OCI-LY3 (cell line): ENCODE measurements around the gene NDUFA8.

ENCODE experiments used
- EZH2phosphoT487 ChIP-seq: fragments of 200-600 bp; shearing (Covaris generic); IDR thresholded peaks from 2 replicates; pipeline ENCODE4 v1.6.1; 2018; ENCODE audit warnings: antibody characterized with exemption, mixed run types, low read depth
- TF ChIP-seq, protein P1 (sequence below): fragments of 200-600, 300-600 bp; sonication (generic); IDR thresholded peaks from 2 replicates; pipeline ENCODE4 v1.5.1; 2014; ENCODE audit warnings: antibody characterized with exemption, low read length, low read depth

DNA sequence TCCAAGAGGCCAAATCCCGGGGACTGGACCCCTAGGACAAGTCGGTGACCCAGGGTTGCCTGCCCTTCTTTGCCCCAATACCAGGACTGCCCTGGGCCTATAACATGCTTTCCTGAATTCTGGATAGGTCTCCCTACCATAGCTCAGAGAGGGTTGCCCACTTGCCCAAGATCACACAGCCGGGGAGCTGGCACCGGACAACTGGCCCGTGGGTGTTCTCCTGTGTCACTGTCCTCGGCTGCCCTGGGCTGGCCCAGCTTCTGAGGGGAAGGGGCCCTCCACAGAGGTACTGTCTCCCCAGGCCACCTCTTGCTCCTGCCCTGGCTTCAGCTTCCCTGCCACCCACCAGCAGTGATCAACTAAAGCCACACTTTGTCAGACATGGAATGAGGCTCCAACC, 37.6 kb downstream of the NDUFA8 start:
- TF ChIP-seq, protein P1, sequence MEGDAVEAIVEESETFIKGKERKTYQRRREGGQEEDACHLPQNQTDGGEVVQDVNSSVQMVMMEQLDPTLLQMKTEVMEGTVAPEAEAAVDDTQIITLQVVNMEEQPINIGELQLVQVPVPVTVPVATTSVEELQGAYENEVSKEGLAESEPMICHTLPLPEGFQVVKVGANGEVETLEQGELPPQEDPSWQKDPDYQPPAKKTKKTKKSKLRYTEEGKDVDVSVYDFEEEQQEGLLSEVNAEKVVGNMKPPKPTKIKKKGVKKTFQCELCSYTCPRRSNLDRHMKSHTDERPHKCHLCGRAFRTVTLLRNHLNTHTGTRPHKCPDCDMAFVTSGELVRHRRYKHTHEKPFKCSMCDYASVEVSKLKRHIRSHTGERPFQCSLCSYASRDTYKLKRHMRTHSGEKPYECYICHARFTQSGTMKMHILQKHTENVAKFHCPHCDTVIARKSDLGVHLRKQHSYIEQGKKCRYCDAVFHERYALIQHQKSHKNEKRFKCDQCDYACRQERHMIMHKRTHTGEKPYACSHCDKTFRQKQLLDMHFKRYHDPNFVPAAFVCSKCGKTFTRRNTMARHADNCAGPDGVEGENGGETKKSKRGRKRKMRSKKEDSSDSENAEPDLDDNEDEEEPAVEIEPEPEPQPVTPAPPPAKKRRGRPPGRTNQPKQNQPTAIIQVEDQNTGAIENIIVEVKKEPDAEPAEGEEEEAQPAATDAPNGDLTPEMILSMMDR: no peak
- TF ChIP-seq EZH2phosphoT487: no peak
